Tibial nerve (tissue), 4 donors: ENCODE data around the gene ZNF691.

ENCODE experiments used
- CTCF ChIP-seq, 5 experiments: fragments of 200-600 bp in 3 of 5; fragments of 450-650 bp in 2 of 5; sonication (generic) in 3 of 5; IDR thresholded peaks; one replicate each; pipeline ENCODE4 v1.5.1; 2016 to 2019; ENCODE audit warnings: antibody characterized with exemption in 5 of 5, mild to moderate bottlenecking in 3 of 5, moderate library complexity in 2 of 5
- EP300 ChIP-seq, 2 donors: sonication (generic); formaldehyde crosslinking; IDR thresholded peaks; one replicate each; pipeline ENCODE4 v1.6.1; 2017; ENCODE audit warnings: antibody characterized with exemption in 2 of 2, mild to moderate bottlenecking in 1 of 2
- POLR2A ChIP-seq, 2 donors: fragments of 450-650 bp; IDR thresholded peaks; one replicate each; pipeline ENCODE4 v1.6.1; 2017; ENCODE audit warnings: antibody characterized with exemption in 2 of 2, mild to moderate bottlenecking in 2 of 2, moderate library complexity in 2 of 2

DNA sequence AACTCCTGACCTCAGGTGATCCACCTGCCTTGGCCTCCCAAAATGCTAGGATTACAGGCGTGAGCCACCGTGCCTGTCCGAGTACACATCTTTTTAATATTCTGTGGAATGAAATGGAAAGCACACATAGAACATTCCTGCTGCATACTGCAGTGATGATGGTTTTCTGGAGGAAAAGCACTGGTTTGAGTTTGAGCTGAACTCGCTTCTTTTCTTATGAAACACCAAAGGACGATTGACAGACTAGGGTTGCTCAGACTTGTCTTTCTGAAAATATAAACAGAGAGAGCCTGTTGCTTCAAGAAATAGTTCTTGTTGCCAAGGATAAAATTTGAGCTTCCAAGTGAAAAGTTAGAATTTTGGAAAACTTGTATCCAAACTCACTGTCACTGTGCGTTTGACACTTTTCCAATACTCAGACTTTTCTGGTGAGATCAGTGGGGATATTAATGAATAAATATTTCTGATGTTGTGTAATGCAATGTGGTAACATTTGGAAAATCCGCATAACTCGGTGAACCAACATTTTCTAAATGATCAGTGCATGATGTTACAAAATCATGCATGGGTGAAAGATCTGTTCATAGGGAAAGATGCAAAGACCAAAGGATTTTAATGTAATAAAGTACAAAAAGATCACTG, 44.5 kb upstream of the ZNF691 start:
- TF ChIP-seq CTCF (IDR thresholded peaks at IDR 0.05) (no peak), EP300 (IDR thresholded peaks at IDR 0.05) (peak in 1 of 2 donors; percentile 21), POLR2A (IDR thresholded peaks at IDR 0.05) (no peak)
